Stimulated activated naive B cell treated with anti-CD40 and anti-IgM and Interleukin-4, amounts not matched to agents 10 μg/mL and 1 μg/mL and 100 μg/mL, for 72 hours (primary cell): ENCODE data around the gene CPE.
A peak's percentile ranks its signal among the peaks of the same experiment; 100 is the strongest.
"Not testable (repeated sequence)": the region's sequence is repeated elsewhere in the genome, so short reads cannot be mapped to it uniquely, and the experiment has no call there.

Experiments
- ATAC-seq, 2 donors: fragments of 150-1000 bp; cut with Tn5 transposase; replicated peaks; 2 replicates each; pipeline ENCODE4 v1.10.0; 2021; ENCODE audit warnings: moderate library complexity in 1 of 2
- DNase-seq: peaks from one replicate; pipeline ENCODE4 v3.0.0; 2021
- H3K27ac Mint-ChIP-seq: one replicate; pipeline ENCODE4 v1.8.0; 2022; ENCODE audit warnings: mild to moderate bottlenecking, mixed read lengths
- H3K27me3 Mint-ChIP-seq, 2 donors: one replicate each; pipeline ENCODE4 v1.8.0; 2022; ENCODE audit warnings: mixed read lengths in 2 of 2
- H3K36me3 Mint-ChIP-seq, 2 donors: one replicate each; pipeline ENCODE4 v1.8.0; 2022; ENCODE audit warnings: mixed read lengths in 2 of 2, mild to moderate bottlenecking in 1 of 2
- H3K4me1 Mint-ChIP-seq, 2 donors: one replicate each; pipeline ENCODE4 v1.8.0; 2022; ENCODE audit warnings: mixed read lengths in 2 of 2, mild to moderate bottlenecking in 1 of 2
- H3K4me3 Mint-ChIP-seq, 2 donors: one replicate each; pipeline ENCODE4 v1.8.0; 2022; ENCODE audit warnings: mild to moderate bottlenecking in 2 of 2, mixed read lengths in 2 of 2, moderate library complexity in 1 of 2
- H3K9me3 Mint-ChIP-seq, 2 donors: one replicate each; pipeline ENCODE4 v1.8.0; 2022; ENCODE audit warnings: mixed read lengths in 2 of 2, mild to moderate bottlenecking in 1 of 2

Gene CPE

GRCh38 chr4:165443276-165443675, 64.5 kb downstream of the CPE start:
- ATAC-seq, result no peak
- H3K36me3 Mint-ChIP-seq, result no peaks in the 10 kb centered on the region
- peaks cover 3 to 19% of the 10 kb centered on the region in 2 donors for H3K27me3 Mint-ChIP-seq
- no peaks in the 10 kb centered on the region for H3K9me3 Mint-ChIP-seq
- H3K4me3 Mint-ChIP-seq, result no peak overlapping the region
- DNase-seq, result no peak
- no peaks in the 10 kb centered on the region for H3K4me1 Mint-ChIP-seq
- H3K27ac Mint-ChIP-seq, result no peak overlapping the region

DNA sequence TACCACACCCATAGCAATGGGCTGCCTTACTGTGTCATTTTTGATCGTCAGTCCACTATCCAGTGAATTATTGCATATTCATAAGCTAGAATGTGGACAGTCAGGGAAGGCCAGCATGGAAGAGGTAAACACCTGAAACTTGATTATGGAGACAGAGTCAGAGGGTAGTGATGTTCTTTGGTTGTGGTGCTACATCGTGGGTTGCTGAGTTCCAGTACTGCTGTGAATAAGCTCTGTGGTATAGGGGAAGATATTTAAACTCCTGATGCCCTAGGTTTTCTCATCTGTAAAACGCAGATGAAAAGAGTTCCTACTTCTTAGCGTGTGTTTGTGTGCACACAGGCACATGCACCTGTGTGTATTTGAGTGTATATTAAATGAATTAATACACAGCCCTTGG, 69.9 kb downstream of the CPE start:
- Mint-ChIP-seq H3K27ac (no peak overlapping the region), H3K4me3 (no peak overlapping the region), H3K36me3 (no peaks in the 10 kb centered on the region), H3K4me1 (no peaks in the 10 kb centered on the region), H3K27me3 (peaks cover 3 to 7% of the 10 kb centered on the region in 2 donors), H3K9me3 (no peaks in the 10 kb centered on the region)
- DNase-seq, result no peak
- ATAC-seq, result no peak

DNA sequence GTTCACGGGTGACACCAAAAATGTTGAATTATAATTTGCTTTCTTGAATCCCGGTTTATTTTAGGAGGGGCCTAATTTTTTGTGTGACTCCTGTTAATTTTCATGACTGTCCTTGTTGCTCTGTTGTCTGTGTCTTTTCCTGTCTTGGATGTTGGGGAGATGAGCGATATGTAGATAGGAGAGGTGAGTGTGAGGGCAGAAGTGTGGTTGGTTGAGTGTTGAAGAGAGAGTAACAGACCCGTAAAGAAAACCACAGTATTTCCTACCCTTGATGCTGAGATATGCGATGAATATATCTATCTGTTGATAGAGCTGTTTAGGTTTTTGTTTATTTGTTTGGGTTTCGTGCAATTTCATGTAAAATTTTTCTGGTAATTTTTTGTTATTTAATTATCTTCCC, 70.5 kb downstream of the CPE start:
- Mint-ChIP-seq H3K4me3 (no peak overlapping the region), H3K4me1 (no peaks in the 10 kb centered on the region), H3K9me3 (no peaks in the 10 kb centered on the region), H3K27ac (no peak overlapping the region), H3K36me3 (no peaks in the 10 kb centered on the region), H3K27me3 (peaks cover 3 to 7% of the 10 kb centered on the region in 2 donors)
- DNase-seq, result no peak
- ATAC-seq, result no peak

DNA sequence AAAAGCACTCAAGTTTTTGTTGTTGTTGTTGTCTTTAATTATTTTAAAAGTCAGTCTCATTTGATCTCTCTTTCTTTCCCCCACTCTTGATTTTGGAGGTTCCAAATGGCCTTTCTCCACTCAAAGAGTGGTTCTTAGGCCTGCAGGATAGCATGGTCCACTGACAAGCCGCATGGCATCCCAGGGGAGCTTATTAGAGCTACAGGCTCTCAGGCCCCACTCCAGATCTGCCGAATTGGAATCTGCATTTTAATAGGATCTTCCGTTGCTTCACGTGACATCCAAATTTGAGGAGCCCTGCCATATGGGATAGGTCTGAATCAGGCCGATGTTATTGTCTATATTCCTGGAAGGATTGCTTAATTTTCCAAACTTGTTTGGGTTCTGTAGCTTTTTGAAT, 72.1 kb downstream of the CPE start:
- DNase-seq (no peak), ATAC-seq (no peak)
- no peaks in the 10 kb centered on the region for H3K27me3 Mint-ChIP-seq
- no peaks in the 10 kb centered on the region for H3K9me3 Mint-ChIP-seq
- H3K4me1 Mint-ChIP-seq, result no peaks in the 10 kb centered on the region
- H3K27ac Mint-ChIP-seq, result no peak overlapping the region
- H3K4me3 Mint-ChIP-seq, result no peak overlapping the region
- no peaks in the 10 kb centered on the region for H3K36me3 Mint-ChIP-seq

GRCh38 chr4:165453140-165453539, 74.3 kb downstream of the CPE start:
- H3K36me3 Mint-ChIP-seq, H3K4me1 Mint-ChIP-seq, H3K9me3 Mint-ChIP-seq, H3K27me3 Mint-ChIP-seq, ATAC-seq, DNase-seq, H3K4me3 Mint-ChIP-seq, H3K27ac Mint-ChIP-seq: not testable (repeated sequence)

GRCh38 chr4:165454426-165454825, 75.6 kb downstream of the CPE start:
- H3K4me1 Mint-ChIP-seq, result no peaks in the 10 kb centered on the region
- no peaks in the 10 kb centered on the region for H3K9me3 Mint-ChIP-seq
- ATAC-seq (no peak), DNase-seq (no peak)
- H3K27ac Mint-ChIP-seq, result no peak overlapping the region
- H3K36me3 Mint-ChIP-seq, result no peaks in the 10 kb centered on the region
- H3K27me3 Mint-ChIP-seq, result peaks cover 7 to 9% of the 10 kb centered on the region in 2 donors
- H3K4me3 Mint-ChIP-seq, result no peak overlapping the region

GRCh38 chr4:165457793-165458192, 79.0 kb downstream of the CPE start:
- DNase-seq, result no peak
- Mint-ChIP-seq H3K4me3 (no peak overlapping the region), H3K9me3 (no peaks in the 10 kb centered on the region), H3K36me3 (no peaks in the 10 kb centered on the region), H3K4me1 (no peaks in the 10 kb centered on the region), H3K27ac (no peak overlapping the region), H3K27me3 (peaks cover 8 to 16% of the 10 kb centered on the region in 2 donors)
- no peak for ATAC-seq

DNA sequence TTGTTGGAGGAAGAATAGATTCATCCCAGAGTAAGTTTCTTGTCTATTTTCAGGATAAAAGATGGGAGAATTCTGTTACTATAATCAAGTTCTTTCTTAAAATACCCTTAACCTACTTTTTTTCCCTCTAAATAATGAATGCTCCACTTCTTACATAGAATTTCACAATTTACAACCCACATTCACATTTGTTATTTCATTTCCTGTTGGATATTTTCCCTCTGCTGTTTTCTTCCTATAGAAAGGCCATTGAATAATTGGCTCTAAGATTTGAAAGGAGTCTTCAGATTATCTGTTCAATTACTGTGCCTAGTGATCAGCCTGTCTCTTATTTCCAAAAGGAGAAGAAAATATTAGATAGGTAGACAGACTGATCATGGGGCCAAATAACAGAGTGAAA, 79.7 kb downstream of the CPE start:
- Mint-ChIP-seq H3K36me3 (no peaks in the 10 kb centered on the region), H3K4me3 (no peak overlapping the region), H3K4me1 (no peaks in the 10 kb centered on the region), H3K27me3 (peaks cover 8 to 16% of the 10 kb centered on the region in 2 donors), H3K9me3 (no peaks in the 10 kb centered on the region), H3K27ac (no peak overlapping the region)
- DNase-seq (no peak), ATAC-seq (no peak)

DNA sequence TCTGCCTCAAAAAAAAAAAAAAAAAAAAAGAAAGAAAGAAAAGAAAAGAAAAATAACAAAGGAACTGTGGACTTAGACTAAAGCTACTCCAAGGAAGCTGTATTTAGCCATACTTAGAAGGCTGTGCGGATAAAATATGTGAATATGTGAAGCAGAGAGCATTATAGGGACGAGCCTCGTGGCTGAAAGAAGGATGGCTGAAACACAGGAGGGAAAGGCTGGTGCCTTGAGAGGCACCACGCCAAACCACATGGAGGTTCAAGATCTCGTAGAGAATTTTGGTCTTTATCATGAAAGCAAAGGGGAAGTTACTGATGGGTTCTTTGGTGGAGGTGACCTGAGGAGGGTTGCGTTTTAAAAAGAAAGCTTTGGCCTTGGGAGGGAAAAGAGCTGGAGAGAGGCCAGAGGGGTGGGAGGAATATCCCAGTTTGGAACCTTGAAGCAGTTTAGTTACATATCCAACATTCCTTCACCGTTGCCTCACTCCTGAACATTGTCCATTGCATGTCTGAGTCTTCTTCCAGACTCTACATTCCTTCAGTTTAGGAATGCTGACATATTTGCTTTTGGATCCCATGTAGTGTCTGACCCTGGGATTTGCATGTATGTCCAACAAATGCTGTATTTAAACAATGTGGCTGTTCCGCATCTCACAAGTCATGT, 82.5 kb downstream of the CPE start:
- Mint-ChIP-seq H3K4me3 (no peak overlapping the region), H3K9me3 (no peaks in the 10 kb centered on the region)

DNA sequence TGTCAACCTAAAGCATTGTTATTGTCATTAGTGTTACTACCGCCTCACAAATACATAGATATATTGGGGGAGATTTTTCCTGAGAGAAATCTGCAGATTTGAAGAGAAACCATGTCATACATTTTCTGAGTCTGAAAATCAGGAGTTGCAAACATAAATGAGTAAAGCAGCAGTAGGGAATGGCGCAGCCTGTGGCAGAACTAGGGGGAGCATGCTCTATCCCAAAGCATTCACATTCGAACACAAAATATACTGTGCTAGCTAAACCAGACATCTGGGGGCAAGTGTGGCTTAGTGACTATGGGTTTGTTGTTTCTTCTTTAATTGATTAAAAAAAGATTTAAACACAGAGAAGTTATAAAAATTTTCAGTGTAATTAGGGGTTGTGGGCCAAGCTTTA, 83.2 kb downstream of the CPE start:
- Mint-ChIP-seq H3K4me1 (no peaks in the 10 kb centered on the region), H3K27me3 (peaks cover 3 to 11% of the 10 kb centered on the region in 2 donors), H3K9me3 (no peaks in the 10 kb centered on the region), H3K36me3 (no peaks in the 10 kb centered on the region), H3K4me3 (no peak overlapping the region), H3K27ac (no peak overlapping the region)
- DNase-seq (no peak), ATAC-seq (no peak)

More for the DNA sequence above, 82.5 kb downstream of the CPE start:
- Mint-ChIP-seq H3K27me3 (peaks cover 7 to 15% of the 10 kb centered on the region in 2 donors), H3K4me1 (no peaks in the 10 kb centered on the region), H3K27ac (no peak overlapping the region), H3K36me3 (no peaks in the 10 kb centered on the region)
- DNase-seq (no peak), ATAC-seq (no peak)

GRCh38 chr4:165464376-165464775, 85.6 kb downstream of the CPE start:
- Mint-ChIP-seq H3K9me3 (no peaks in the 10 kb centered on the region), H3K36me3 (no peaks in the 10 kb centered on the region), H3K27ac (no peak overlapping the region), H3K4me1 (no peaks in the 10 kb centered on the region), H3K27me3 (peaks cover 1 to 7% of the 10 kb centered on the region in 2 donors), H3K4me3 (no peak overlapping the region)
- ATAC-seq (no peak), DNase-seq (no peak)

GRCh38 chr4:165464813-165465381, 86.1 kb downstream of the CPE start:
- Mint-ChIP-seq H3K4me1 (no peaks in the 10 kb centered on the region), H3K27ac (no peak overlapping the region), H3K9me3 (no peaks in the 10 kb centered on the region), H3K4me3 (no peak overlapping the region), H3K27me3 (peaks cover 1 to 5% of the 10 kb centered on the region in 2 donors), H3K36me3 (no peaks in the 10 kb centered on the region)
- peak; percentile 67 to 78 for ATAC-seq
- DNase-seq, result no peak

DNA sequence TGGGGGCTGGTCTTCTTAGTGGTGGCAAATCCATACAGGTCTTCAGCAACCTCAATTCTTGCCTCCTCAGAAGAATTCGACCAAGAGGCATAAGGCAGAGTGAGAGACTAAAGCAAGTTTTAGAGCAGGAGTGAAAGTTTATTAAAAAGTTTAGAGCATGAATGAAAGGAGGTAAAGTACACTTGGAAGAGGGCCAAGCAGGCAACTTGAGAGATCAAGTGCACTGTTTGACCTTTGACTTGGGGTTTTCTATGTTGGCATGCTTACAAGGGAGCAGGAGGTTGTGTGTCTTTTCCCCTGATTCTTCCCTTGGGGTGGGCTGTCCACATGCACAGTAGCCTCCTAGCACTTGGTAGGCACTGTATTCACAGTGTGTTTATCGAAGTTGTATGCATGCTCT, 91.2 kb downstream of the CPE start:
- H3K27me3 Mint-ChIP-seq, result peaks cover 14 to 17% of the 10 kb centered on the region in 2 donors
- H3K36me3 Mint-ChIP-seq, result peaks cover 0 to 4% of the 10 kb centered on the region in 2 donors
- peaks cover 9 to 12% of the 10 kb centered on the region in 2 donors for H3K9me3 Mint-ChIP-seq
- DNase-seq, result no peak
- H3K27ac Mint-ChIP-seq, result no peak overlapping the region
- H3K4me3 Mint-ChIP-seq, result no peak overlapping the region
- no peak for ATAC-seq
- H3K4me1 Mint-ChIP-seq, result no peaks in the 10 kb centered on the region

- Mint-ChIP-seq H3K36me3 (peaks cover 0 to 4% of the 10 kb centered on the region in 2 donors), H3K4me3 (no peak overlapping the region), H3K27ac (no peak overlapping the region)
Observed at GRCh38 chr4:165472943-165473676, 94.3 kb downstream of the CPE start.

More at GRCh38 chr4:165472943-165473676, 94.3 kb downstream of the CPE start:
- Mint-ChIP-seq H3K4me1 (no peaks in the 10 kb centered on the region), H3K27me3 (peaks cover 14 to 29% of the 10 kb centered on the region in 2 donors), H3K9me3 (peaks cover 9 to 12% of the 10 kb centered on the region in 2 donors)
- no peak for ATAC-seq
- no peak for DNase-seq
